GM21515 (cell line): Measurements from ENCODE around the gene FAM151B.

Experiments used
- ATAC-seq: cut with Tn5 transposase; IDR thresholded peaks from one replicate; pipeline ENCODE4 v1.9.1; 2021; ENCODE audit not compliant: unreplicated experiment

Gene FAM151B

DNA sequence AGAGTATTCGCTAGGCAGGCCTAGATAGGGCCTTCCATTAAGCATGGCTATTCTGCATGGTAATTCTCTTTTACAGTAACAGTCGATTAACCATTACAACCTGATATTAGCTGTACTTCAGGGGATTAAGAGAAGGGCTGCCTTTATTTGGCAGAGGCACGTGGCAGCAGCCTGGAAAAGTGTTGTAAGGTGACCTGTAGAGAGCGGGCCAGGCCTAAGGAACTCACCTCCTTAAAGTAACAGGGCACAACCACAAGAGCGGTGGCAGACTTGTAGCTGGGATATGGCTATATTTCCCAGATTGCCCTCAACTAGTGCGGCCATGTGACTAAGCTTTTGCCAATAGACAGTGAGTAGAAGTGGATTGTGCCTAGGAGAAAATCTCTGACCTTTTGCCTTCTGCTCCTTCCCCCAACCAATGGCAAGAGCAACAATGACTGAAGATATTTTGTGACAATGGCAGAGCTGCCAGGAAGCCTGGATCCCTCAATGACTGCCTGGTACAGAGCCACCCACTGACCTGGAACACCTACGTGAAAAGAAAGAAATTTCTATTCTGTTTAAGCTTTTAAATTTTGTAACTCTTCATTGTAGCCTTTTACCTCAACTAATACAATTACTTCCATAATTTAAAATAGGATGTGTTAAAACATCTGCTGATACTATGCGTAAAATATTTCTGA, 101.1 kb downstream of the FAM151B start:
- ATAC-seq, result no peak

DNA sequence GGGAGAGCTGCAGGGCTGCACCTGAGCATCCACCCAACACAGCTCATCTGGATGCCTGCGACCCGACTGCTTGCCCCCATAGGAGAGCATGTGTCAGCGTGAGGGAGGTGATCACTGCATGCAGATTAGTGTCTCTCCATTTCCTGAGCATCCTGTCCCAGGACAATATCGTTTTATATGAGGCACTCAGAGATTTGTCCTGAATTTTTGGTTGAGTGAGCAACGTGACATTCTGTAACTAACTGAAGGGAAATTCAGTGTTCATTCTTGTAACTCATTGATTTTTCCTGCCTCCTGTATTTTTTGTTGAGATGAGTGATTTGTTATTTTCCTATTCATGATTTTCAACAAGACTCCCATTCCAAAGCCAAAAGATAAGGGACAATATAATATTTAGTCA, 102.9 kb downstream of the FAM151B start:
- no peak for ATAC-seq

DNA sequence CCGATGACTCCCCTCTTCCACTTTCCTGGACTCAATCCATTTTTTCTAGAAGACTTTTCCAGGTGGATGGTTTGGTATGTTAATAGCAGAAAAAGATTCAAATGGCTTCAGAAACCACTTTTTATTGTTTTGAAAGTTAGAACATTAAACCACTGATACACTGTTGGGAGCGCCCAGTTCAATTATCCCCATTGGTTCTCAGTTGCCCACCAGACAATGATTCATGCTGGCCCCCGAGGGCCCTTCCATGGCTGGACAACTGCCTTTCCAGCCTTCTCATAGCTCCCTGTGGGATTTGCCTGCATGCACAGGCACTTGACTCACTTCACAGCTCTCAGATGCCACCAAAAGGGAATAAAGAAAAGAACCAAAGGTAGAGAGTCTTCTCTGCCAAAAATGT, 103.5 kb downstream of the FAM151B start:
- ATAC-seq, result no peak

DNA sequence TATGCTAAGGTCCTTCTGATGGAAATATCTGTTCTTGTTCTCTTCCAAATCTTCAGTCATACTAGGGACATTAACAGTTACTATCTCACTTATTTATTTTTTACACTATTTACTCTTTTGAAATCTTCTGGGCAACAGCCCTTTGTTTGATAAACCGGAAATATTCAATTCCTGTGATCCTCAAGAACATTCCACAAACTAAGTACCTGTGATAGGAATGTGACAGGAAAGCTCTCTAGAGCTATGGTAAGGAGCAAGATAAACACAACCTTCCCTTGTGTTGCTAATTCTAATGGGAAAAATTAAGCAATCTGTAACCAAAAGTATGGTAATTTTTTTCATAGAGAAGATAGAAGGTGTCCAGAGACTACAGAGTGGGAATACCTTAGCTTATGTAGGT, 104.2 kb downstream of the FAM151B start:
- ATAC-seq, result no peak
